Dermis microvascular lymphatic vessel endothelial cell (primary cell): ENCODE data around the gene SFTPA1. TPM values are rescaled to one million over a fixed set of nuclear protein-coding genes. Genes with fewer than 3 reads are reported as not detected.
"Not testable (repeated sequence)": the region's sequence is repeated elsewhere in the genome, so short reads cannot be mapped to it uniquely, and the experiment has no call there.

Experiments used
- DNase-seq, 2 donors: peaks; one replicate each; pipeline versions ENCODE4 v3.0.0 to v3.0.0-alpha.2; 2010; ENCODE audit warnings: low read depth in 2 of 2
- total RNA-seq: library from RNA; depleted of rRNA; stranded (reverse); fragments of >200 nt; gene quantifications from 2 replicates; pipeline ENCODE4 v1.2.1, GENCODE V29; 2014

Gene SFTPA1
- total RNA-seq, 1 donor from 2014 or later = not detected

- DNase-seq = not testable (repeated sequence)
These were observed 646 bp downstream of the SFTPA1 start for GRCh38 chr10:79611193-79611976.

- DNase-seq = no peak
These were observed 4.8 kb downstream of the SFTPA1 start for GRCh38 chr10:79615577-79615976.

GRCh38 chr10:79616164-79616563 is 5.4 kb downstream of the SFTPA1 start:
- DNase-seq = no peak

GRCh38 chr10:79623663-79624062 is 12.9 kb downstream of the SFTPA1 start:
- DNase-seq = not testable (repeated sequence)

GRCh38 chr10:79627075-79627474 is 16.3 kb downstream of the SFTPA1 start:
- DNase-seq = no peak

GRCh38 chr10:79628083-79628482 is 17.3 kb downstream of the SFTPA1 start:
- DNase-seq = no peak

- DNase-seq = no peak
These were observed 18.5 kb downstream of the SFTPA1 start for GRCh38 chr10:79628988-79629954.

- DNase-seq = no peak
These were observed 19.2 kb downstream of the SFTPA1 start for GRCh38 chr10:79629955-79630327.

GRCh38 chr10:79636654-79637199 is 26.0 kb downstream of the SFTPA1 start:
- not testable (repeated sequence) for DNase-seq

- no peak for DNase-seq
These were observed 27.6 kb downstream of the SFTPA1 start for GRCh38 chr10:79638318-79638717.

GRCh38 chr10:79652695-79653094 is 42.0 kb downstream of the SFTPA1 start:
- not testable (repeated sequence) for DNase-seq

GRCh38 chr10:79663287-79663686 is 52.5 kb downstream of the SFTPA1 start:
- not testable (repeated sequence) for DNase-seq

GRCh38 chr10:79664686-79665085 is 53.9 kb downstream of the SFTPA1 start:
- not testable (repeated sequence) for DNase-seq

Other genes starting within 250 kb of the SFTPA1 start
- 2.7 and 4.7 TPM in 2 replicates for gene ZCCHC24, start 165.3 kb upstream of the SFTPA1 start, total RNA-seq
- gene EIF5AL1, start 98.4 kb upstream of the SFTPA1 start, total RNA-seq = 0.25 and 0.39 TPM in 2 replicates
- gene SFTPA2, start 50.5 kb upstream of the SFTPA1 start, total RNA-seq = not detected in 2 replicates
- under 0.01 and 0.26 TPM in 2 replicates for gene NUTM2B, start 92.3 kb downstream of the SFTPA1 start, total RNA-seq
- 0.13 TPM in 1 of 2 replicates, not detected in the other for gene NUTM2E, start 215.8 kb downstream of the SFTPA1 start, total RNA-seq